DOHH2 (cell line): ENCODE measurements around the gene AMTN.

Experiments
- H3F3A ChIP-seq: fragments of 200-600 bp; sonication (generic), shearing (Covaris generic); 2 replicates; pipeline ENCODE4 v1.6.0; 2016; ENCODE audit warnings: antibody characterized with exemption, mild to moderate bottlenecking; ENCODE audit not compliant: control insufficient read depth, insufficient read depth
- H3K27ac ChIP-seq: fragments of 200-600 bp; sonication (generic); 2 replicates; pipeline ENCODE4 v1.5.1; 2014; ENCODE audit warnings: low read depth, mild to moderate bottlenecking, low read length, moderate library complexity
- H3K27me3 ChIP-seq: fragments of 200-600 bp; sonication (generic); 2 replicates; pipeline ENCODE4 v1.6.1; 2014; ENCODE audit warnings: mild to moderate bottlenecking, low read length, mixed read lengths; ENCODE audit not compliant: control insufficient read depth
- H3K36me3 ChIP-seq: fragments of 200-600 bp; sonication (generic); 2 replicates; pipeline ENCODE4 v1.6.1; 2014; ENCODE audit warnings: mild to moderate bottlenecking, low read length, moderate library complexity, mixed read lengths; ENCODE audit not compliant: control insufficient read depth
- H3K4me1 ChIP-seq: fragments of 200-600 bp; sonication (generic); 2 replicates; pipeline ENCODE4 v1.6.1; 2014; ENCODE audit warnings: mild to moderate bottlenecking, low read length, mixed read lengths; ENCODE audit not compliant: control insufficient read depth
- H3K4me2 ChIP-seq: fragments of 200-600 bp; sonication (generic); 2 replicates; pipeline ENCODE4 v1.6.0; 2014; ENCODE audit warnings: mild to moderate bottlenecking, low read length, moderate library complexity
- H3K4me3 ChIP-seq: fragments of 200-600 bp; sonication (generic); 2 replicates; pipeline ENCODE4 v1.5.1; 2014; ENCODE audit warnings: mild to moderate bottlenecking, low read length, mixed read lengths
- H3K79me2 ChIP-seq: fragments of 200-600 bp; sonication (generic); 2 replicates; pipeline ENCODE4 v1.6.1; 2014; ENCODE audit warnings: mild to moderate bottlenecking, low read length, mixed read lengths; ENCODE audit not compliant: control insufficient read depth
- H3K9me2 ChIP-seq: fragments of 200-600 bp; sonication (generic); replicated peaks from 2 replicates; pipeline ENCODE4 v1.6.1; 2014; ENCODE audit warnings: mild to moderate bottlenecking, low read length, mixed read lengths; ENCODE audit not compliant: control insufficient read depth
- H3K9me3 ChIP-seq: fragments of 200-600 bp; sonication (generic); 2 replicates; pipeline ENCODE4 v1.6.1; 2014; ENCODE audit warnings: antibody characterized with exemption, low read length, mixed read lengths; ENCODE audit not compliant: control insufficient read depth, insufficient read depth
- H4K20me1 ChIP-seq: fragments of 200-600 bp; sonication (generic); 2 replicates; pipeline ENCODE4 v1.6.0; 2014; ENCODE audit warnings: low read depth, mild to moderate bottlenecking, antibody characterized with exemption, low read length, moderate library complexity; ENCODE audit not compliant: control insufficient read depth, insufficient read depth
- EZH2phosphoT487 ChIP-seq: fragments of 200-600 bp; sonication (generic); IDR thresholded peaks from 2 replicates; pipeline ENCODE4 v1.6.1; 2017; ENCODE audit warnings: borderline replicate concordance, mild to moderate bottlenecking, antibody characterized with exemption, low read length, moderate library complexity, mixed read lengths
- TF ChIP-seq, protein P1 (sequence below): fragments of 200-600 bp; sonication (generic); IDR thresholded peaks from one replicate; pipeline ENCODE4 v1.5.1; 2014; ENCODE audit warnings: antibody characterized with exemption, mild to moderate bottlenecking, low read depth, low read length; ENCODE audit not compliant: poor library complexity, severe bottlenecking

The AMTN gene

DNA sequence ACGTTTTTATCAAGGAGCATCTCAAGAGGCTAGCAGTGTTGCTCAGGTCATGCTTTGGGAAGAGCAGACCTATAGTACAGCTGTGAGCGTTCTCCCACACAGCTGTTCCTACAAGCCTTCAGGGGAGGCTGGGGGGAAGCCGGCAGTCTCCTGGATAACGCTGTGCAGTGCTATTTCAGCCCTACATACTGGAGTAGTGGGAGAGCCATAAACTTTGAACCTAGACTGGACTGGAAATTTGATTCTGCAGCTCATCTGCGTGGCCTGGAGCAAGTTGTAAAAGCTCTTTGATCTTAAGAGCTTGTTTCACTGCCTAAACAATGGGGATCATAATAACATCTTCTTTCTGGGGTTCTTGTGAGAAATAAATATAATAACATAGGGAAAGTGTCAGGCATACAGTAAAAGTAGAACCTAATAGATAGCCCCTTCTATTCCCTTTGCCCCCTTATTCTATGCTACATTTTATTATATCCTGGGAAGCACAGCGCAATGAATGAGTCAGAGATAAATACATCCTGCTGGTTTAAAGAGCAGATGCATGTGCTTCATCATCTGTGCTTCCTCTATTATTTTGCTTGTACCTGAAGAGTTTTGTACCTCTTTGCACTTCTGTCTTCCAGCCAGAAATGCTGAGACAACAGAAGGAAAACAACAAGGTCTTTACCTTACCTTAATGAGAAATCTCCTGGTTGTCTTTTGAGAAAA, 59.0 kb downstream of the AMTN start:
- no peak overlapping the region for H3K27ac ChIP-seq
- H3K9me3 ChIP-seq: no peaks in the 10 kb centered on the region
- H3K9me2 ChIP-seq: no peaks in the 10 kb centered on the region
- H3F3A ChIP-seq: no peaks in the 10 kb centered on the region
- H4K20me1 ChIP-seq: no peaks in the 10 kb centered on the region
- H3K27me3 ChIP-seq: no peaks in the 10 kb centered on the region
- no peaks in the 10 kb centered on the region for H3K36me3 ChIP-seq
- H3K79me2 ChIP-seq: no peaks in the 10 kb centered on the region
- TF ChIP-seq EZH2phosphoT487: no peak
- TF ChIP-seq, protein P1, sequence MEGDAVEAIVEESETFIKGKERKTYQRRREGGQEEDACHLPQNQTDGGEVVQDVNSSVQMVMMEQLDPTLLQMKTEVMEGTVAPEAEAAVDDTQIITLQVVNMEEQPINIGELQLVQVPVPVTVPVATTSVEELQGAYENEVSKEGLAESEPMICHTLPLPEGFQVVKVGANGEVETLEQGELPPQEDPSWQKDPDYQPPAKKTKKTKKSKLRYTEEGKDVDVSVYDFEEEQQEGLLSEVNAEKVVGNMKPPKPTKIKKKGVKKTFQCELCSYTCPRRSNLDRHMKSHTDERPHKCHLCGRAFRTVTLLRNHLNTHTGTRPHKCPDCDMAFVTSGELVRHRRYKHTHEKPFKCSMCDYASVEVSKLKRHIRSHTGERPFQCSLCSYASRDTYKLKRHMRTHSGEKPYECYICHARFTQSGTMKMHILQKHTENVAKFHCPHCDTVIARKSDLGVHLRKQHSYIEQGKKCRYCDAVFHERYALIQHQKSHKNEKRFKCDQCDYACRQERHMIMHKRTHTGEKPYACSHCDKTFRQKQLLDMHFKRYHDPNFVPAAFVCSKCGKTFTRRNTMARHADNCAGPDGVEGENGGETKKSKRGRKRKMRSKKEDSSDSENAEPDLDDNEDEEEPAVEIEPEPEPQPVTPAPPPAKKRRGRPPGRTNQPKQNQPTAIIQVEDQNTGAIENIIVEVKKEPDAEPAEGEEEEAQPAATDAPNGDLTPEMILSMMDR: no peak
- no peak overlapping the region for H3K4me2 ChIP-seq
- no peak overlapping the region for H3K4me3 ChIP-seq
- H3K4me1 ChIP-seq: no peaks in the 10 kb centered on the region

DNA sequence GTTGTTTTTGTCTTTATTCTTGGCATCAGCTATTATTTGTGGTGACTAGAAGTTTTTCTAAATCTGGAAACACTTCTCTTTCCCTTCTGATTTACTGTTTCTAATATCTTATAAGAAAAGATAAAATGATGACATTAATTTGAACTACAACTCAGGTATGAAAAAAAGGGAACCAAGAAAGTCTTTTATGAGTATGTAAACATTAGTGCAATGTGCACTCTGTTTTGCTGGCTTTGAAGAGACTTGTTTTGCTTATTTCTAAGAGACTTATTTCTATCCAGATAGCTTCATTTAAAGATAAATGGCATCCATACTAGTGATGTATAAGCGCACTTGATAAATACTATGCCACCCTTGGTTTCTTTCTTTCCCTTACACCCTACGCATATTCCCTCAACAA, 63.6 kb downstream of the AMTN start:
- H3K27me3 ChIP-seq: no peaks in the 10 kb centered on the region

More for the DNA sequence above, 63.6 kb downstream of the AMTN start:
- H4K20me1 ChIP-seq: no peaks in the 10 kb centered on the region
- no peaks in the 10 kb centered on the region; the same call in 1 of the 2 replicates for H3K9me2 ChIP-seq
- no peak overlapping the region for H3K4me3 ChIP-seq
- H3K9me3 ChIP-seq: no peaks in the 10 kb centered on the region
- H3K4me1 ChIP-seq: no peaks in the 10 kb centered on the region
- no peak overlapping the region for H3K4me2 ChIP-seq
- H3K36me3 ChIP-seq: no peaks in the 10 kb centered on the region
- TF ChIP-seq, protein P1: no peak
- no peak for TF ChIP-seq EZH2phosphoT487
- no peaks in the 10 kb centered on the region for H3K79me2 ChIP-seq
- no peak overlapping the region for H3K27ac ChIP-seq
- no peaks in the 10 kb centered on the region for H3F3A ChIP-seq
